ENCODE results near the gene DCP1B.
A peak's percentile ranks its signal among the peaks of the same experiment; 100 is the strongest.

DCP1B gene

GRCh38 chr12:1939801-1940607, 64.3 kb downstream of the DCP1B start:
- Histone ChIP-seq H3K4me3 (ENCODE audit: low read depth in 1 of 2, low read length in 2 of 2) (peak overlapping the region in 1 of 2 donors; percentile 21), H3K27ac (ENCODE audit: low read length) (peak overlapping the region; percentile 71), H3K4me1 (ENCODE audit: control insufficient read depth in 1 of 2, insufficient read depth in 2 of 2, low read length in 2 of 2) (peaks cover 16 to 26% of the 10 kb centered on the region in 2 donors), H3K27me3 (ENCODE audit: low read depth, low read length) (no peaks in the 10 kb centered on the region), H3K36me3 (ENCODE audit: control insufficient read depth in 1 of 2, insufficient read depth in 2 of 2, low read length in 2 of 2) (peaks cover 10 to 16% of the 10 kb centered on the region in 2 donors), H3K9me3 (ENCODE audit: control insufficient read depth in 1 of 2, low read length in 2 of 2) (no peaks in the 10 kb centered on the region)

GRCh38 chr12:1939331-1939730, 64.9 kb downstream of the DCP1B start:
- Histone ChIP-seq H3K27me3 (ENCODE audit: low read depth, low read length) (no peaks in the 10 kb centered on the region), H3K9me3 (ENCODE audit: control insufficient read depth in 1 of 2, low read length in 2 of 2) (no peaks in the 10 kb centered on the region), H3K4me3 (ENCODE audit: low read depth in 1 of 2, low read length in 2 of 2) (peak overlapping the region in 1 of 2 donors; percentile 21), H3K36me3 (ENCODE audit: control insufficient read depth in 1 of 2, insufficient read depth in 2 of 2, low read length in 2 of 2) (peaks cover 10 to 16% of the 10 kb centered on the region in 2 donors), H3K4me1 (ENCODE audit: control insufficient read depth in 1 of 2, insufficient read depth in 2 of 2, low read length in 2 of 2) (peaks cover 16 to 26% of the 10 kb centered on the region in 2 donors), H3K27ac (ENCODE audit: low read length) (peak overlapping the region; percentile 71)

GRCh38 chr12:1937481-1938224, 66.6 kb downstream of the DCP1B start:
- peaks cover 16 to 39% of the 10 kb centered on the region in 2 donors for H3K4me1 ChIP-seq (ENCODE audit: control insufficient read depth in 1 of 2, insufficient read depth in 2 of 2, low read length in 2 of 2)
- H3K27ac ChIP-seq (ENCODE audit: low read length) = peak overlapping the region; percentile 1
- peaks cover 10 to 16% of the 10 kb centered on the region in 2 donors for H3K36me3 ChIP-seq (ENCODE audit: control insufficient read depth in 1 of 2, insufficient read depth in 2 of 2, low read length in 2 of 2)
- no peak overlapping the region for H3K4me3 ChIP-seq (ENCODE audit: low read depth in 1 of 2, low read length in 2 of 2)
- H3K27me3 ChIP-seq (ENCODE audit: low read depth, low read length) = no peaks in the 10 kb centered on the region
- no peaks in the 10 kb centered on the region for H3K9me3 ChIP-seq (ENCODE audit: control insufficient read depth in 1 of 2, low read length in 2 of 2)

- Histone ChIP-seq H3K27ac (ENCODE audit: low read length) (peak overlapping the region; percentile 1), H3K36me3 (ENCODE audit: control insufficient read depth in 1 of 2, insufficient read depth in 2 of 2, low read length in 2 of 2) (peaks cover 10 to 16% of the 10 kb centered on the region in 2 donors), H3K27me3 (ENCODE audit: low read depth, low read length) (no peaks in the 10 kb centered on the region), H3K4me1 (ENCODE audit: control insufficient read depth in 1 of 2, insufficient read depth in 2 of 2, low read length in 2 of 2) (peaks cover 16 to 49% of the 10 kb centered on the region in 2 donors), H3K9me3 (ENCODE audit: control insufficient read depth in 1 of 2, low read length in 2 of 2) (no peaks in the 10 kb centered on the region), H3K4me3 (ENCODE audit: low read depth in 1 of 2, low read length in 2 of 2) (peak overlapping the region in 1 of 2 donors; percentile 3)
These were observed 67.6 kb downstream of the DCP1B start for GRCh38 chr12:1936406-1937320.

- no peaks in the 10 kb centered on the region for H3K9me3 ChIP-seq (ENCODE audit: control insufficient read depth in 1 of 2, low read length in 2 of 2)
- H3K27ac ChIP-seq (ENCODE audit: low read length) = no peak overlapping the region
- H3K4me1 ChIP-seq (ENCODE audit: control insufficient read depth in 1 of 2, insufficient read depth in 2 of 2, low read length in 2 of 2) = peaks cover 16 to 53% of the 10 kb centered on the region in 2 donors
- peaks cover 10 to 16% of the 10 kb centered on the region in 2 donors for H3K36me3 ChIP-seq (ENCODE audit: control insufficient read depth in 1 of 2, insufficient read depth in 2 of 2, low read length in 2 of 2)
- H3K4me3 ChIP-seq (ENCODE audit: low read depth in 1 of 2, low read length in 2 of 2) = no peak overlapping the region
- no peaks in the 10 kb centered on the region for H3K27me3 ChIP-seq (ENCODE audit: low read depth, low read length)
These were observed 68.4 kb downstream of the DCP1B start for GRCh38 chr12:1935700-1936378.

GRCh38 chr12:1935242-1935641, 69.0 kb downstream of the DCP1B start:
- Histone ChIP-seq H3K9me3 (ENCODE audit: control insufficient read depth in 1 of 2, low read length in 2 of 2) (no peaks in the 10 kb centered on the region), H3K27ac (ENCODE audit: low read length) (no peak overlapping the region), H3K4me1 (ENCODE audit: control insufficient read depth in 1 of 2, insufficient read depth in 2 of 2, low read length in 2 of 2) (peaks cover 16 to 58% of the 10 kb centered on the region in 2 donors), H3K27me3 (ENCODE audit: low read depth, low read length) (no peaks in the 10 kb centered on the region), H3K36me3 (ENCODE audit: control insufficient read depth in 1 of 2, insufficient read depth in 2 of 2, low read length in 2 of 2) (peaks cover 10 to 16% of the 10 kb centered on the region in 2 donors), H3K4me3 (ENCODE audit: low read depth in 1 of 2, low read length in 2 of 2) (no peak overlapping the region)

GRCh38 chr12:1934831-1935230, 69.4 kb downstream of the DCP1B start:
- Histone ChIP-seq H3K9me3 (ENCODE audit: control insufficient read depth in 1 of 2, low read length in 2 of 2) (no peaks in the 10 kb centered on the region), H3K4me1 (ENCODE audit: control insufficient read depth in 1 of 2, insufficient read depth in 2 of 2, low read length in 2 of 2) (peaks cover 12 to 60% of the 10 kb centered on the region in 2 donors), H3K4me3 (ENCODE audit: low read depth in 1 of 2, low read length in 2 of 2) (no peak overlapping the region), H3K27ac (ENCODE audit: low read length) (no peak overlapping the region), H3K27me3 (ENCODE audit: low read depth, low read length) (no peaks in the 10 kb centered on the region), H3K36me3 (ENCODE audit: control insufficient read depth in 1 of 2, insufficient read depth in 2 of 2, low read length in 2 of 2) (peaks cover 10 to 16% of the 10 kb centered on the region in 2 donors)

- Histone ChIP-seq H3K4me3 (ENCODE audit: low read depth in 1 of 2, low read length in 2 of 2) (no peak overlapping the region), H3K36me3 (ENCODE audit: control insufficient read depth in 1 of 2, insufficient read depth in 2 of 2, low read length in 2 of 2) (peaks cover 9 to 16% of the 10 kb centered on the region in 2 donors), H3K27me3 (ENCODE audit: low read depth, low read length) (no peaks in the 10 kb centered on the region), H3K27ac (ENCODE audit: low read length) (no peak overlapping the region), H3K4me1 (ENCODE audit: control insufficient read depth in 1 of 2, insufficient read depth in 2 of 2, low read length in 2 of 2) (peaks cover 5 to 54% of the 10 kb centered on the region in 2 donors), H3K9me3 (ENCODE audit: control insufficient read depth in 1 of 2, low read length in 2 of 2) (no peaks in the 10 kb centered on the region)
These were observed 70.2 kb downstream of the DCP1B start for GRCh38 chr12:1934068-1934467.

- Histone ChIP-seq H3K4me3 (ENCODE audit: low read depth in 1 of 2, low read length in 2 of 2) (no peak overlapping the region), H3K4me1 (ENCODE audit: control insufficient read depth in 1 of 2, insufficient read depth in 2 of 2, low read length in 2 of 2) (peaks cover 3 to 53% of the 10 kb centered on the region in 2 donors), H3K9me3 (ENCODE audit: control insufficient read depth in 1 of 2, low read length in 2 of 2) (no peaks in the 10 kb centered on the region), H3K36me3 (ENCODE audit: control insufficient read depth in 1 of 2, insufficient read depth in 2 of 2, low read length in 2 of 2) (peaks cover 3 to 11% of the 10 kb centered on the region in 2 donors), H3K27ac (ENCODE audit: low read length) (peak overlapping the region; percentile 42), H3K27me3 (ENCODE audit: low read depth, low read length) (no peaks in the 10 kb centered on the region)
These were observed 70.8 kb downstream of the DCP1B start for GRCh38 chr12:1933342-1934051.

GRCh38 chr12:1932264-1932777, 71.9 kb downstream of the DCP1B start:
- Histone ChIP-seq H3K36me3 (ENCODE audit: control insufficient read depth in 1 of 2, insufficient read depth in 2 of 2, low read length in 2 of 2) (no peaks in the 10 kb centered on the region), H3K27me3 (ENCODE audit: low read depth, low read length) (no peaks in the 10 kb centered on the region), H3K4me1 (ENCODE audit: control insufficient read depth in 1 of 2, insufficient read depth in 2 of 2, low read length in 2 of 2) (peaks cover 3 to 57% of the 10 kb centered on the region in 2 donors), H3K27ac (ENCODE audit: low read length) (no peak overlapping the region), H3K4me3 (ENCODE audit: low read depth in 1 of 2, low read length in 2 of 2) (peak overlapping the region in 1 of 2 donors; percentile 26), H3K9me3 (ENCODE audit: control insufficient read depth in 1 of 2, low read length in 2 of 2) (no peaks in the 10 kb centered on the region)

Data from muscle layer of duodenum (tissue), 2 donors.